ENCODE data around the gene CHSY1. TPM values are rescaled to one million over a fixed set of nuclear protein-coding genes. Genes with fewer than 3 reads are reported as not detected.

Gene CHSY1
- polyA plus RNA-seq, 1 donor: 27.9 TPM

- DNase-seq (ENCODE audit: low read depth): no peak
Observed at GRCh38 chr15:101210466-101210865, 41.4 kb downstream of the CHSY1 start.

GRCh38 chr15:101210058-101210457 is 41.8 kb downstream of the CHSY1 start:
- no peak for DNase-seq (ENCODE audit: low read depth)

- no peak for DNase-seq (ENCODE audit: low read depth)
Observed at GRCh38 chr15:101209285-101209845, 42.5 kb downstream of the CHSY1 start.

GRCh38 chr15:101207867-101208288 is 44.0 kb downstream of the CHSY1 start:
- no peak for DNase-seq (ENCODE audit: low read depth)

GRCh38 chr15:101206176-101206591 is 45.7 kb downstream of the CHSY1 start:
- DNase-seq (ENCODE audit: low read depth): no peak

- DNase-seq (ENCODE audit: low read depth): no peak
Observed at GRCh38 chr15:101204739-101205535, 46.9 kb downstream of the CHSY1 start.

- no peak for DNase-seq (ENCODE audit: low read depth)
Observed at GRCh38 chr15:101203607-101204189, 48.1 kb downstream of the CHSY1 start.

GRCh38 chr15:101203029-101203573 is 48.7 kb downstream of the CHSY1 start:
- DNase-seq (ENCODE audit: low read depth): no peak

- DNase-seq (ENCODE audit: low read depth): peak; percentile 84
Observed at GRCh38 chr15:101201411-101202174, 50.3 kb downstream of the CHSY1 start.

GRCh38 chr15:101200181-101200580 is 51.7 kb downstream of the CHSY1 start:
- no peak for DNase-seq (ENCODE audit: low read depth)

- no peak for DNase-seq (ENCODE audit: low read depth)
Observed at GRCh38 chr15:101198800-101199199, 53.0 kb downstream of the CHSY1 start.

GRCh38 chr15:101198031-101198575 is 53.7 kb downstream of the CHSY1 start:
- DNase-seq (ENCODE audit: low read depth): no peak

GRCh38 chr15:101194546-101195125 is 57.2 kb downstream of the CHSY1 start:
- no peak for DNase-seq (ENCODE audit: low read depth)

GRCh38 chr15:101193806-101194545 is 57.9 kb downstream of the CHSY1 start:
- no peak for DNase-seq (ENCODE audit: low read depth)

GRCh38 chr15:101193120-101193644 is 58.7 kb downstream of the CHSY1 start:
- no peak for DNase-seq (ENCODE audit: low read depth)

- DNase-seq (ENCODE audit: low read depth): no peak
Observed at GRCh38 chr15:101192081-101192480, 59.8 kb downstream of the CHSY1 start.

- no peak for DNase-seq (ENCODE audit: low read depth)
Observed at GRCh38 chr15:101191242-101191641, 60.6 kb downstream of the CHSY1 start.

- no peak for DNase-seq (ENCODE audit: low read depth)
Observed at GRCh38 chr15:101190092-101190595, 61.7 kb downstream of the CHSY1 start.

- no peak for DNase-seq (ENCODE audit: low read depth)
Observed at GRCh38 chr15:101189409-101190091, 62.3 kb downstream of the CHSY1 start.

Measured in forelimb muscle (tissue), 1 donor.